Measurements from ENCODE around the gene ASS1.

- TF ChIP-seq EP300 (IDR thresholded peaks at IDR 0.05) (no peak), CTCF (IDR thresholded peaks at IDR 0.05) (no peak)
These were observed 82.3 kb downstream of the ASS1 start for GRCh38 chr9:130526854-130527650.
